Stomach (tissue), 4 donors: ENCODE results near the gene SHISA3.

Source experiments
- CTCF ChIP-seq, 7 experiments: fragments of 450-650 bp in 4 of 7; fragments of 200-600 bp in 3 of 7; sonication (generic) in 3 of 7; IDR thresholded peaks; one replicate each; pipeline ENCODE4 v1.5.1; 2016 to 2019; ENCODE audit warnings: antibody characterized with exemption in 7 of 7, control low read depth in 2 of 7, mild to moderate bottlenecking in 1 of 7
- EP300 ChIP-seq: sonication (generic); formaldehyde crosslinking; IDR thresholded peaks from one replicate; pipeline ENCODE4 v1.6.1; 2017; ENCODE audit warnings: antibody characterized with exemption
- POLR2A ChIP-seq, 4 donors: fragments of 450-650 bp; IDR thresholded peaks; one replicate each; pipeline ENCODE4 v1.6.1; 2016; ENCODE audit warnings: antibody characterized with exemption in 4 of 4, control low read depth in 2 of 4, mild to moderate bottlenecking in 1 of 4, moderate library complexity in 1 of 4

GRCh38 chr4:42352049-42352448 lies 45.2 kb upstream of the SHISA3 start:
- TF ChIP-seq CTCF (IDR thresholded peaks at IDR 0.05) (no peak), POLR2A (IDR thresholded peaks at IDR 0.05) (no peak), EP300 (no peak)
